Spleen (tissue), 7 donors: ENCODE data around the gene TAS2R8.

Source experiments
- POLR2A ChIP-seq, 3 donors: fragments of 450-650 bp; IDR thresholded peaks; one replicate each; pipeline ENCODE4 v1.5.1; 2017; ENCODE audit warnings: antibody characterized with exemption in 3 of 3, mild to moderate bottlenecking in 1 of 3
- TF ChIP-seq, protein P1 (sequence below), 11 experiments: fragments of 200-600 bp in 7 of 11; fragments of 450-650 bp in 4 of 11; sonication (generic) in 4 of 11; IDR thresholded peaks in 8 of 11; conservative IDR thresholded peaks in 3 of 11; 1 replicate in 7 of 11; 2 replicates in 4 of 11; pipeline versions ENCODE4 v1.4.0 to v1.8.0; 2016 to 2021; ENCODE audit warnings: antibody characterized with exemption in 11 of 11, inconsistent platforms in 4 of 11, mild to moderate bottlenecking in 1 of 11
- donor health status: DM: no; HTN: no; CAD: no; lungs with moderate emphysema.
- donor health status: DM: no; HTN: no; CAD: no.
- donor health status: DM: no; HTN: no; CAD: no.

DNA sequence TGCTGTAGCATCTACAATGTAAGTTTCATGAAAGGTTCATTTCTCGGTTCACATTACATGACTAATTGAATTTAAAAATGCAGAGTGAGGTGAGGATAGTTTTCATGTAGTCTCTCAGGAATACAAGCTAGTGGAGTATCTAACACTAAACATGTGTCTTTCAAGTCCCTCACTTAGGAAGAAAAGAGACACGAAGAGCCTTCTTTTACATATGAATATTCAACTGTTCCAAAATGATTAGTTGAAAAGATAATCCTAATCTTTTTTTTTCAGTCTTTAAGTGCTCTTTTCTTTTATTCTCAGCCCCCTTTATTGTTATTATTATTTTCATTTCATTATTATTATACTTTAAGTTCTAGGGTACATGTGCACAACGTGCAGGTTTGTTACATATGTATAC is 31.4 kb upstream of the TAS2R8 start:
- TF ChIP-seq, protein P1, sequence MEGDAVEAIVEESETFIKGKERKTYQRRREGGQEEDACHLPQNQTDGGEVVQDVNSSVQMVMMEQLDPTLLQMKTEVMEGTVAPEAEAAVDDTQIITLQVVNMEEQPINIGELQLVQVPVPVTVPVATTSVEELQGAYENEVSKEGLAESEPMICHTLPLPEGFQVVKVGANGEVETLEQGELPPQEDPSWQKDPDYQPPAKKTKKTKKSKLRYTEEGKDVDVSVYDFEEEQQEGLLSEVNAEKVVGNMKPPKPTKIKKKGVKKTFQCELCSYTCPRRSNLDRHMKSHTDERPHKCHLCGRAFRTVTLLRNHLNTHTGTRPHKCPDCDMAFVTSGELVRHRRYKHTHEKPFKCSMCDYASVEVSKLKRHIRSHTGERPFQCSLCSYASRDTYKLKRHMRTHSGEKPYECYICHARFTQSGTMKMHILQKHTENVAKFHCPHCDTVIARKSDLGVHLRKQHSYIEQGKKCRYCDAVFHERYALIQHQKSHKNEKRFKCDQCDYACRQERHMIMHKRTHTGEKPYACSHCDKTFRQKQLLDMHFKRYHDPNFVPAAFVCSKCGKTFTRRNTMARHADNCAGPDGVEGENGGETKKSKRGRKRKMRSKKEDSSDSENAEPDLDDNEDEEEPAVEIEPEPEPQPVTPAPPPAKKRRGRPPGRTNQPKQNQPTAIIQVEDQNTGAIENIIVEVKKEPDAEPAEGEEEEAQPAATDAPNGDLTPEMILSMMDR (IDR thresholded peaks at IDR 0.05 in 8 of 11, conservative IDR thresholded peaks at IDR 0.05 in 3 of 11): no peak
- TF ChIP-seq POLR2A (IDR thresholded peaks at IDR 0.05): no peak
